Measurements from ENCODE around the gene CXCL3. TPM values are rescaled to one million over a fixed set of nuclear protein-coding genes. Genes with fewer than 3 reads are reported as not detected.

Gene CXCL3
- total and polyA plus RNA-seq, 9 of the 15 experiments (the other 6 are each of a cell fraction or from before 2014, with no cell fraction given), result 2.3 to 8.9 (median 6.1) TPM

DNA sequence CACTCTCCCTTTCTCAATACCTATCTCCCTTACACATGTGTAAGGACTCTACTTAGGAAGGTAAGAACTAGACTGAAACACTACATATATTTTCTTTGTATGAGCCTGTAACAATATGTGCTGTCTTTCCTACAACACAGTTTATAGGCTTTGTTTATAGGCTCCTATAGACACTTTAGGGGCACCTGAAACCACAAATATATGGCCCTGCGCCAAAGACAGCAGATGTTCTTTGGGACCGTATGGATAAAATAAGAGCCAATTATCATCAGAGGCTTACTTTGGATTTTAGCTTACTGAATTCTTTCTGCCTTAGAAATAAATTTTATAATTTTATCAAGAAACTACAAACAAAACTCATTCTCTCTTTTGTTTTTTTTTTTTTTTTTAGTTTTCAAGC is 16.6 kb upstream of the CXCL3 start (continued):
- TF ChIP-seq SMARCC2 (IDR thresholded peaks at IDR 0.05; ENCODE audit: low read depth) (0 out of 2 replicates have a peak, but pooled peaks have one; percentile 27), MAFF (IDR thresholded peaks at IDR 0.05; ENCODE audit: low read length) (no peak), ZNF583 (CRISPR knock-in tag; IDR thresholded peaks at IDR 0.05) (no peak), NR4A1 (CRISPR knock-in tag; IDR thresholded peaks at IDR 0.05) (no peak), NR4A1 (tag; IDR thresholded peaks at IDR 0.05) (0 out of 2 replicates have a peak, but pooled peaks have one; percentile 48), ARID1B (IDR thresholded peaks at IDR 0.05) (0 out of 2 replicates have a peak, but pooled peaks have one; percentile 34), CHD2 (IDR thresholded peaks at IDR 0.05; ENCODE audit: low read depth, low read length) (no peak)
- TF ChIP-seq, protein P1, sequence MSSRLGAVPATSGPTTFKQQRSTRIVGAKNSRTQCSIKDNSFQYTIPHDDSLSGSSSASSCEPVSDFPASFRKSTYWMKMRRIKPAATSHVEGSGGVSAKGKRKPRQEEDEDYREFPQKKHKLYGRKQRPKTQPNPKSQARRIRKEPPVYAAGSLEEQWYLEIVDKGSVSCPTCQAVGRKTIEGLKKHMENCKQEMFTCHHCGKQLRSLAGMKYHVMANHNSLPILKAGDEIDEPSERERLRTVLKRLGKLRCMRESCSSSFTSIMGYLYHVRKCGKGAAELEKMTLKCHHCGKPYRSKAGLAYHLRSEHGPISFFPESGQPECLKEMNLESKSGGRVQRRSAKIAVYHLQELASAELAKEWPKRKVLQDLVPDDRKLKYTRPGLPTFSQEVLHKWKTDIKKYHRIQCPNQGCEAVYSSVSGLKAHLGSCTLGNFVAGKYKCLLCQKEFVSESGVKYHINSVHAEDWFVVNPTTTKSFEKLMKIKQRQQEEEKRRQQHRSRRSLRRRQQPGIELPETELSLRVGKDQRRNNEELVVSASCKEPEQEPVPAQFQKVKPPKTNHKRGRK (tag; IDR thresholded peaks at IDR 0.05), result 0 out of 2 replicates have a peak, but pooled peaks have one; percentile 5

DNA sequence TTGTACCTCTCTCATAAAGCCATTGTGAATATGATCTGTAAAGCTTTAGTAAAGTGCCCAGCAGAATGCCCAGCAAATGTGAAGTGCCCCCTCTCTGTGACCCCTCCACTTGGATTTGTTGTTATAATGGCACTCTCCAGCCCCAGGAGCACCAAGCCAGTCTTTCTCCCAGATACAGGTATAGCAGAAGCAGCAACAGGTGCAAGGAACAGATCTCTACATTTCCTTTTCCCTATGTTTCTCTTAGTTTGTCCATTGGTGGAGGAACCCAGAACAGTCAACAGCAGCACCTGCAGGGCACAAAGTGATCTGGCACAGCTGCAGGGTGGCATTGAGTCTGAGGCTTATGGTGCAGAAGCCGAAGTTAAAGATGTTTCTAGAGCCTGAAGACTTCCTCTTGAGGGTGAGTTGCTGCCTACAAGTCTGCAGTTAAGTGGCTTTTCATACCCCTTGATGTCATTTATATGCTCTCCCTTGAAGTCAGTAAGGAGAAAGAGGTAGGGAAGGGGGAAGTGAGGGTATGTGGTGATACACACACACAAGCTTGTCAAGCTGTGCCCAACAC is 16.1 kb upstream of the CXCL3 start:
- peak overlapping the region; percentile 49 to 79; a peak in 3 of 4 replicates for H3K9ac ChIP-seq (ENCODE audit: insufficient read depth in 1 of 2, low read depth in 2 of 2, low read length in 2 of 2)
- peak; percentile 6 for ATAC-seq
- peak; percentile 35 for FAIRE-seq
- peak in 1 of 4 experiments; percentile 26 for DNase-seq (ENCODE audit: extremely low read depth in 1 of 4, low spot score in 3 of 4)
- in situ Hi-C loops (cut with MboI), result no loop called here
- peaks cover 4% of the 10 kb centered on the region for H3K9me1 ChIP-seq (ENCODE audit: control insufficient read depth, insufficient read depth, low read length)
- peak overlapping the region; percentile 85 for H2AFZ ChIP-seq (ENCODE audit: low read depth, low read length)
- H4K20me1 ChIP-seq (replicated peaks; ENCODE audit: control insufficient read depth, insufficient read depth, low read length), result no peaks in the 10 kb centered on the region
- H3K4me3 ChIP-seq, result no peak overlapping the region
- intact Hi-C loops (cut with micrococcal nuclease), result loop anchor here (1.0 to 5.0 kb wide), 2 partner anchors 78 to 392 kb away; no protein-coding TSS in a partner anchor
- H3K27me3 ChIP-seq (ENCODE audit: control insufficient read depth in 2 of 2, insufficient read depth in 2 of 2, low read length in 2 of 2), result no peaks in the 10 kb centered on the region
- BruUV-seq (replicated peaks), result no TSS peak
- peak overlapping the region; percentile 47 for H3K4me2 ChIP-seq (ENCODE audit: insufficient read depth, low read length)
- ChIA-PET CTCF (ENCODE audit: low intra/inter-chr PET ratio) (no interaction called here), POLR2A (interaction anchor here (1.0 to 1.2 kb wide), 3 partner anchors 11 to 343 kb away, joined by 3 read pairs; no protein-coding TSS in a partner anchor)
- H3K36me3 ChIP-seq (ENCODE audit: control insufficient read depth, insufficient read depth, low read length), result no peaks in the 10 kb centered on the region; the same call in 2 of the 3 replicates
- no peaks in the 10 kb centered on the region for H3K79me2 ChIP-seq (ENCODE audit: control insufficient read depth, insufficient read depth, low read length)
- H3K27ac ChIP-seq (ENCODE audit: extremely low read depth, low read depth, low read length), result peak overlapping the region; percentile 98
- H3K4me1 ChIP-seq (replicated peaks in 1 of 2; ENCODE audit: control insufficient read depth in 2 of 2, insufficient read depth in 2 of 2, low read length in 2 of 2), result peaks cover 15 to 47% of the 10 kb centered on the region in 2 experiments
- no peaks in the 10 kb centered on the region for H3K9me3 ChIP-seq (replicated peaks; ENCODE audit: control insufficient read depth, insufficient read depth, low read depth, low read length)
- 80% methylated on average over 1 of the region's 1 CpG for WGBS (ENCODE audit: insufficient coverage, low coverage, missing lambda C conversion rate)
- TF ChIP-seq, protein P2, sequence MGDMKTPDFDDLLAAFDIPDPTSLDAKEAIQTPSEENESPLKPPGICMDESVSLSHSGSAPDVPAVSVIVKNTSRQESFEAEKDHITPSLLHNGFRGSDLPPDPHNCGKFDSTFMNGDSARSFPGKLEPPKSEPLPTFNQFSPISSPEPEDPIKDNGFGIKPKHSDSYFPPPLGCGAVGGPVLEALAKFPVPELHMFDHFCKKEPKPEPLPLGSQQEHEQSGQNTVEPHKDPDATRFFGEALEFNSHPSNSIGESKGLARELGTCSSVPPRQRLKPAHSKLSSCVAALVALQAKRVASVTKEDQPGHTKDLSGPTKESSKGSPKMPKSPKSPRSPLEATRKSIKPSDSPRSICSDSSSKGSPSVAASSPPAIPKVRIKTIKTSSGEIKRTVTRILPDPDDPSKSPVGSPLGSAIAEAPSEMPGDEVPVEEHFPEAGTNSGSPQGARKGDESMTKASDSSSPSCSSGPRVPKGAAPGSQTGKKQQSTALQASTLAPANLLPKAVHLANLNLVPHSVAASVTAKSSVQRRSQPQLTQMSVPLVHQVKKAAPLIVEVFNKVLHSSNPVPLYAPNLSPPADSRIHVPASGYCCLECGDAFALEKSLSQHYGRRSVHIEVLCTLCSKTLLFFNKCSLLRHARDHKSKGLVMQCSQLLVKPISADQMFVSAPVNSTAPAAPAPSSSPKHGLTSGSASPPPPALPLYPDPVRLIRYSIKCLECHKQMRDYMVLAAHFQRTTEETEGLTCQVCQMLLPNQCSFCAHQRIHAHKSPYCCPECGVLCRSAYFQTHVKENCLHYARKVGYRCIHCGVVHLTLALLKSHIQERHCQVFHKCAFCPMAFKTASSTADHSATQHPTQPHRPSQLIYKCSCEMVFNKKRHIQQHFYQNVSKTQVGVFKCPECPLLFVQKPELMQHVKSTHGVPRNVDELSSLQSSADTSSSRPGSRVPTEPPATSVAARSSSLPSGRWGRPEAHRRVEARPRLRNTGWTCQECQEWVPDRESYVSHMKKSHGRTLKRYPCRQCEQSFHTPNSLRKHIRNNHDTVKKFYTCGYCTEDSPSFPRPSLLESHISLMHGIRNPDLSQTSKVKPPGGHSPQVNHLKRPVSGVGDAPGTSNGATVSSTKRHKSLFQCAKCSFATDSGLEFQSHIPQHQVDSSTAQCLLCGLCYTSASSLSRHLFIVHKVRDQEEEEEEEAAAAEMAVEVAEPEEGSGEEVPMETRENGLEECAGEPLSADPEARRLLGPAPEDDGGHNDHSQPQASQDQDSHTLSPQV (IDR thresholded peaks at IDR 0.05), result 0 out of 2 replicates have a peak, but pooled peaks have one; percentile 45
- TF ChIP-seq ZEB2 (IDR thresholded peaks at IDR 0.05) (no peak), ZNF232 (CRISPR knock-in tag; IDR thresholded peaks at IDR 0.05) (no peak), ZNF766 (CRISPR knock-in tag; conservative IDR thresholded peaks at IDR 0.05) (peak; percentile 56; the same call in 1 of the 2 replicates), SMARCE1 (IDR thresholded peaks at IDR 0.05) (no peak), NCOA2 (IDR thresholded peaks at IDR 0.05; ENCODE audit: partially characterized antibody in 2 of 2) (no peak), ZNF197 (CRISPR knock-in tag; IDR thresholded peaks at IDR 0.05; ENCODE audit: low read depth) (0 out of 2 replicates have a peak, but pooled peaks have one; percentile 7), ZNF57 (CRISPR knock-in tag; IDR thresholded peaks at IDR 0.05) (no peak), GATAD2B (IDR thresholded peaks at IDR 0.05; ENCODE audit: borderline replicate concordance) (no peak)

Measured in K562 (cell line).